Hematopoietic multipotent progenitor cell treated with erythropoietin and hydrocortisone succinate and interleukin-3 and kit ligand, for 6 days (in vitro differentiated cells): ENCODE data around the gene AHDC1.
A peak's percentile ranks its signal among the peaks of the same experiment; 100 is the strongest.
"Not testable (repeated sequence)": the region's sequence is repeated elsewhere in the genome, so short reads cannot be mapped to it uniquely, and the experiment has no call there.

Experiments used
- DNase-seq: peaks from one replicate; pipeline ENCODE4 v3.0.0-alpha.2; 2015

AHDC1 gene

DNA sequence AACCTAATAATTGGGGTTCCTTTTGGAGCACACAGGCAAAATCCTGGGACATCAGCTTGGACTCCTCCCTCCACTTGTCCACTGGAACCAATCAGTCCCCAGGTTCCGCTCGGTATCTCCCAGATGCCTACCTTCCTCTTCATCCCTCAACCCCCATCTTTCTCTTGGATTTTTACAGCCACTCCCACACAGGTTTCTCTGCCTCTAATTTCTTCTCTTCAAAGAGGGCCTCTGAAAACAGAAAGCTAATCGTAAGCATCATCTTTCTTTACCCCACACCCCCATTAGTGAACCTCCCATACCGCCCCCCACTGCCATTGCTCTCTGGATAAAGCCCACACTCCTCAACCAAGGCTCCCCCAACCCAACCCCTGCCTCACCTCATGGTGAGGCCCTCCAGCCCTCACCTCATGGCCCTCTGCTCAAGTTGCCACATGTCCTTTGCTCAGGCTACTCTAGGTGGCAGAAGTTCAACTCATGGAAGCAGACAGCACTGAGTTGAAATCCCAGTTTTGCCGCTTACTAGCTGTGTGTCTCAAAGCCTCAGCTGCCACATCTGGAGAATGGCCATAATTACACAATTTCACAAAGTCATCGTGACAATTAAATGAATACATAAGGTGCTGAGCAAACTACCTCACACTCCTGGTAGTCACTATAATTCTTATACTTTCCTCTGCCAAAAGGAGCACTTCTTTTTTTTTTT is 95.8 kb downstream of the AHDC1 start:
- DNase-seq: peak; percentile 46

DNA sequence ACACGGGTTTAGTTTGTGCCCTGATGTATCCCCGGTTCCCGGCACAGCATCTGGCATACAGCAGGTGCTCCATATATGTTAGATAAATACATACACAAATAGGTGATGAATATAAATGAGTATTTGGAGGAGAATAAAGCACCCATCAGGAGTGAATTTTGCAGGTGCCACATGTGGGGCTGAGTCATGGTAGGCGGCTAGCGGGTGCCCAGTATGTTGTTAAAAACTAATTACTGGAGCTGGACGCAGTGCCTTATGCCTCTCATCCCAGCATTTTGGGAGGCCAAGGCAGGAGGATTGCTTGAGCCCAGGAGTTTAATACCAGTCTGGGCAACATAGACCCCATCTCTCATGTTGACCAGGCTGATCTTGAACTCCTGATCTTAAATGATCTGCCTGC is 97.2 kb downstream of the AHDC1 start:
- no peak for DNase-seq

DNA sequence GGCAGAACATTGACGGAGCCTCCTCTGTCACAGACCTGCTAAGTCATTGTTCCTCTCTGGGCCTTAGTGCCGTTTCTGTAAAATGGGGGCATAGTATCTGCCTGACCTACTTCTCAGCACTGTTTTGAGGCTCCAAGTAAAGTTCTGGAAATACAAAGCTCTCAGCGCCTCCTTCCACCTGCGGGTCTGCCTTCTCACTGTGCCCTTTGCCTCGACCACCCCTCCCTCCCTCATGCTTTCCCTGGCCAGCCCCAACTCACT is 98.6 kb downstream of the AHDC1 start:
- no peak for DNase-seq

DNA sequence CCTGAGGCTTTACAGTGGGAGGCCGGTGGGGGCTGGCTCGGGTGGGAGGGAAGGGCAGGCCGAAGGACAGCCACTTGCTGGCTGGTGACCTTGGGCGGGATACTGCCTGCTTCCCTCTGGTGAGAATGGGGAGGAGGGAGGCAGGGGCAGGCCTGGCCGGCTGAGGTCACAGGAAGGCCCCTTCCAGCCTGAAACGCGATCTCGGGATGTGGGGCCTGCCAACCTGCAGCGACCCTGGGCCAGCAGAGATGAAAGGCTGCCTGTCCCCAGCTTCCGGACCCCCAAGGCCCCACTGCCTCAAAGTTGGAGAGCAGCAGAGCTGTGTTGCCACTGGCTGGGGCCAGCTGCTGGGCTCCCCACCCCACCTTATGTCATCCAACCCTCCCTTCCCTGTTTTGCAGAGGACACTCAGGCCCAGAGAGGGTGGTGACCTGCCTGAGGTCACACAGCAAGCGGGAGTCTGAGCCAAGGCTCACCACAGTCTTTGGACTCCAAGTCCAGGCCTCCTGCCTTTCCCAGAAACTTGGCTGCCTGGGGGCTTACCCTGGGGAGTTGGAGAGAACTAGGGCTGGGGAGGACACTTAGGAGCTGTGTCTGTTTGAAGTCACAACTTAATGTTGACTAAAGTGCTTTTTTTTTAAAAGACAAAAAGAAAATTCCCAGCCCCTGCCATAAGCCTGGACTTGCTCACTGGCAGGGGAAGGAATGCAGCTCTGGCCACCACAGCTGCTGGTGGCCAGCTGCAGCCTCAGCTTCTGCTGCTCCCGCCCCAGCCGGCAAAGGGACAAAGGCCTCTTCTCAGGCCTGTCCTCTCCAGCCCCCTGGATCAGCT is 99.1 kb downstream of the AHDC1 start:
- DNase-seq: no peak

DNA sequence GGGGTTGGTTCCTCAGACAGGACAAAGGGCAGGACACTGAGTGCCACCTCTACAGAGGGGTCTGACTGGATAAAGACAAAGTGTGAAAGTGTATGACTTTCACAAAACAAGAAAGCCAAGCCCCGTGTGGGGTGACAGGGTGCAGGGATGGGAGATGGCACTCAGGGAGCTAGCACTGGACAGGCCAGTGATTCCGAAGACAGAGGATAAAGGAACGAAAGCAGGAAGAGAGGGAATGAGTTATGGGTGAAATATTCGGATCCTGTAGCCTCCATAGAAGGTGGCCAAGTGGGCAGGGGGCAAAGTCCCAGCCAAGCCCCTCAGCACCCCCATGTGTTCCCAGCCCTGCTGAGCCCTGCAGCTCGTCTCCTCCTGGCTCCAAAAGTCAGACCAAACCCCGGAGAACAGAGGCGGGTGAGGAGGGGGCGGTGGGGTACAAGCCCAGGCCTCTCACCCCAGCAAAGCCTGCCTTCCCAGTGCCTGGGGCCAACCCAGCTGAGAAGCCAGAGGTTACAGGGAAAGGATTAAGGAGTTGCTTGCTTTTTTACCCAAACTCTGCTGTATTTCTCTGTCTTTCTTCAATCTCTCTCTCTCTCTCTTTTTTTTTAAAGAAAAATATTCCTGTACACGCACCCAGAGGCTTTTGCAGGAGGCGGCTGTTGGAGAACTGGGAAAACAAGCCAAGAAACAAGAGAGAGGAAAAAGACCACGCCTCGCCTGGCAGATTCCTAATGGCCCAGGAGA is 99.9 kb downstream of the AHDC1 start:
- DNase-seq: no peak

DNA sequence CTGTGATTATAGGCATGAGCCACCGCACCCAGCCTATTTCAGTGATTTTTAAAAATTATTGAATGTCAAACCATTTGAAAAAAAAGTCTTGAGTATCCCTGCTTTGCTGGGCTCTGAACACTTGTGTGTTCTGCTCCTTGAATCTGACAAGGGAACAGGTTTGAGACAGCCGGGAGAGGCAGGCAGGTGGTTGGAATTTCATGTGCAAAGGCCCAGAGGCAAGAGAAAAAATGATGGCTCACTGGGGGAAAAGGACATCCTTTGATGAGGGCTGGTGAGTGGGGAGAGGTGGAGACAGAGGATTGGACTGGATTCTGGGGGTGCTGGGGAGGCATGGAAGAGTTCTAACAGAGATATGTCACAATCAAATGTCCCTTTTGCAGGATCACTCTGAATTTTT is 100.9 kb downstream of the AHDC1 start:
- DNase-seq: no peak

DNA sequence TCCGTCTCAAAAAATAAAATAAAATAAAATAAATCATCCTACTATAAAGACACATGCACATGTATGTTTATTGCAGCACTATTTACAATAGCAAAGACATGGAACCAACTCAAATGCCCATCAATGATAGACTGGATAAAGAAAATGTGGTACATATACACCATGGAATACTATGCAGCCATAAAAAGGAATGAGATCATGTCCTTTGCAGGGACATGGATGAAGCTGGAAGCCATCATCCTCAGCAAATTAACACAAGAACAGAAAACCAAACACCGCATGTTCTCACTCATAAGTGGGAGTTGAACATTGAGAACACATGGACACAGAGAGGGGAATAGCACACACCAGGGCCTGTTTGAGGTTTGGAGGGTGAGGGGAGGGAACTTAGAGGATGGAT is 102.8 kb downstream of the AHDC1 start:
- not testable (repeated sequence) for DNase-seq

DNA sequence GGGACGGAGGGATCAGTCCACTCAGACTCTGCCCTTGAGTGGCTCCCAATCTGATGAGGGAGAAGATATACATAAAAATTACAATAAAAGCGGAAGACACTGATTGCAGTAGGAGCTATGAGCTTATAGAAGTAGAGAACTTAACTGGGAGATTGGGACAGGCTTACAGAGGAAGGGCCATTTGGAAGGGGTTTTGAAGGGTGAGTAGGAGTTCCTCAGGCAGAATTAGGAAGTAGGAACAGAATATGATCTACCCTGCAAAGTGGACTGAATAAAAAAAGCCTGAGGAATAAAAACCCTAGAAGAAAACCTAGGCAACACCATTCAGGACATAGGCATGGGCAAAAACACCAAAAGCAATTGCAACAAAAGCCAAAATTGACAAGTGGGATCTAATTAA is 104.8 kb downstream of the AHDC1 start:
- no peak for DNase-seq

DNA sequence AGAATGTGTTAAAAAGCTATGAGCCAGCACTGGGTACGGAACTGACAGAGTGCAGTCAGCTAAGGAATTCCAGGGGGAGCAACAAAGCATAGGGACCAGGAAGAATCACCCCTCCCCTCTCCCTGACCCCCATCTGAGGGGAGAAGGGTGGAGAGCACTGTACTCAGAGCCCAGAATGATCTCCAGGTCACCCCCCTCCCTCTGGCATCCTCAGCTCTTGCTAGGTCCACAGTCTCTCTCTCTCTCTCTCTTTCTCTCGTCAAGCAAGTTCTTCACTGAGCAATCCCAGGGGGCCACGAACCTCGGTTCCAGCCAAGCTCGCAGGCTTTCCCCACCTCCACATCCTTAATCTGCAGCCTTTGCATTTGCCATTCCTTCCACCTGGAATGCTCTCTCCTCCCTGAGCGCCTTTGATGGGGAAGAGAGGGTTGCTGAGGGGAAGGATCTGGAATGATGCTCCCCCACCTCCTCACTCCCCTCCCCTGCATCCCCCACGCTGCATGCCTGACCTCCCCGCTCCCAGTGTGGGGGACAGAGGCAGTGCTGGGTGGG is 107.3 kb downstream of the AHDC1 start:
- DNase-seq: no peak

DNA sequence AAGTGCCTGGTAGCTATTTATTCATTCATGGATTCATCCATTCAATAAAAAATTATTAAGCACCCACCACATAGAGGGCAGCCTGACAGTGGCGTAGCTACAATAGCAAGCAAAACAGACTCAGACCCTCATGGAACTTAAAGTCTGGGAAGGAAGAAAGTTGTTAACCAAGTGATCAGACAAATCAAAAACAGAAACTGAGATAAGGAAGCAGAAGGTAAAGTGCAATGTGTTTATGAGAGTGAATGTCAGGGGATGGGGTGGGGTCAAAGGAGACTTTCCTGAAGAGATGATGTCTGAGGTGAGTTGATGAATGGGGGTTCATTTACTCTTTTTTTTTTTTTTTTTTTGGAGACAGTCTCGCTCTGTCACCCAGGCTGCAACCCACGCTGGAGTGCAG is 111.1 kb downstream of the AHDC1 start:
- DNase-seq: no peak

DNA sequence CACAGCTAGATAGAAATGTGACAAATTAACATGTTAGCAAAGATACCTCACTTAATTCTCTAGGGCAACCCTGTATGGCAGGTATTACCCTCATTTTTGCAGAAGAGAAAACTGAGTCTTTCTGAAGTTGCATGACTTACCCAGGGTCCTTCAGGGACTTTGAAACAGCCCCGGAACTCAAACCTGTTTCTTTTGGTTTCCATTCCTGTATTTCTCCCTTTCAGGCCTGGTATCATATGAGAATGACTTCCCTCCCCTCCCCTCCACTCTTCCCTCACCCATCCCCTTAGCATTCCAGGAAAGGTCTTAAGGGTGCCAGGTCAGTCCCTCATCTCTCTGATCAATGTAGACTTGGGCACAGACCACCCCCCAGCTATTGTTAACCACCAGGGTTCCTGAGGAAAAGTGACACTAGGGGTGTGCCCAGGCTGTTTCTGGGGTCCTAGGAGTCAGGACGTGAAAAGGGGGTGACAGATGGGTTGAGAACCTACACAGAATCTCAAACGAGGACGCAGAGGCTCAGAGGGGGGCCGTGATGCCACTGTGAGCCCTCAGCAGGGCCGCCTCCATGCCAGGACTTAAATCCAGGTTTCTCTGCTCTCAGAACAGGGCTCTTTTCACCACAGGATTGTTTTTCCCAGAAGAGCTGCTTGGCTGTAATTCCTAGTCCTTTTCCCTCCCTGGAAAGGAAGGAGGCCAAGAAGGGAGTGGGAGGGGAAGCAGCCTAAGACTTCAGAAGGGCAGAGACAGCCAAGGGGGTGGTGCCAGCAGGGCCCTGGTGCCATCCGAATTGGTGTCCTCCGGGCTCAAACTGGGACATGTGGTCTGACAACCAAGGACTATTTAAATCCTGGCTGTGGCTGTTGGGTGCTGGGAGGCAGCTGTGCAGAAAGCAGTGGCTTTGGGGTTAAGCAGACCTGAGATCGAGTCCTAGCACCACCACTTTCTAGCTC is 111.9 kb downstream of the AHDC1 start:
- no peak for DNase-seq

DNA sequence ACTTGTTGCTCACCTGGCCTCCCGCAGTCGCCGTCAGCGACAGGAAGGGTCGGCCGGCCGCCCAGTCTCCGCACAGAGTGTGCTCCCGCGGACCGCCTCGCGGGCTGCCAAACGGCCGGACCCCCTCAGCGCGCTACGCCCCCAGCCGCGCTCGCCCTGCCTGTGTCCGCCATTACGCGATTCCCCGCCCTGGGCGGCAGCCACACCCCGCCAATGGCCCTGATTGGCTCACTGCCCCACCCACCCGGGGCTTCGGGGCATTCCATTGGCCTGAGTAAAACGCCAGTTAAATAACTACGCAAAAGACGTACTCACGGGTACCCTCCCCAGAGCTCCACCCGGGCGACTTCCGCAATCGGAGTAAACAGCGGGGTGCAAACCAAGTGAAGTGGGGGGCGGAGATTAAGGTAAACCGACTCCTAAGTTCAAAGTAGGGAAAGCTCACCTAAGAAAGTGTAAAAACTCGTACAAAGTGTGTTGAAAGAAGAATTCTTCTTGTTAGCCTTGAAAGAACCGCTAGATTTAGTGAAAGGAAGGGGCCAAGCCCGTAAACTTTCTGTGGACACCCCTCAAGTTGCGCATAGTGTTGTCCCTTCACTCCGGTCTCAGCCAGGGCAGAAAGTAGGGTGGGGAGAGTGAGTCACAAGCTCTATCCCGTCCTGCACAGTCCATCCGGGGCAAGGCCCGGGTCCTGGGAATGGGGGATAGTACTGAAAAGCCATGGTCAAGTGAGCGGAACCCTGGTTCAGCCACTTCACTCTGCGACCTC is 113.8 kb downstream of the AHDC1 start, which contains the start of gene WASF2:
Gene WASF2 (minus strand): TSS at position 195 of the 769 bp plus-strand sequence. CDS start 61,277 bp downstream, outside the sequence.
- peak; percentile 99 for DNase-seq

DNA sequence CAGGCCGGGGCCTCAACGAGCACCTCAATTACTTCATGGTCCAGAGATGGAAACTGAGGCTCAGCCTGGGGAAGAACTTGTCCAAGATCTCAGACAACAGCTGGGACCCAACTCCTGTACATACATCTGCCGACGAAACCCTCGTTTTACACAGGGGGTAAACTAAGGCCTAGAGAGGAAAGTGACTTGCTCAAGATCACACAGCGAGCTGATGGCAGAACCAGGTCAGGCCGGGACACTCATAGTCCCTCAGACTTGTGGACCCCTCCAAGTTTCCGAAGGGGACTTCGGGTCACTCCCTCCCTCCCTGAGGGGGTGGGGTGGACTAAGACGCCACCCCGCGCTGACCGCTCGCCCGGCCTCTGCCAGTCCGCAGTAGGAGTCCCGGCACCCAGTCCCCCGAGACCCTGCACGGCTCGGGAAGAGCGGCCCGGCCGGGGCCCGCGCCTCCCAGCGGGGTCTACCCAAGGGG is 114.4 kb downstream of the AHDC1 start:
- DNase-seq: peak; percentile 48

DNA sequence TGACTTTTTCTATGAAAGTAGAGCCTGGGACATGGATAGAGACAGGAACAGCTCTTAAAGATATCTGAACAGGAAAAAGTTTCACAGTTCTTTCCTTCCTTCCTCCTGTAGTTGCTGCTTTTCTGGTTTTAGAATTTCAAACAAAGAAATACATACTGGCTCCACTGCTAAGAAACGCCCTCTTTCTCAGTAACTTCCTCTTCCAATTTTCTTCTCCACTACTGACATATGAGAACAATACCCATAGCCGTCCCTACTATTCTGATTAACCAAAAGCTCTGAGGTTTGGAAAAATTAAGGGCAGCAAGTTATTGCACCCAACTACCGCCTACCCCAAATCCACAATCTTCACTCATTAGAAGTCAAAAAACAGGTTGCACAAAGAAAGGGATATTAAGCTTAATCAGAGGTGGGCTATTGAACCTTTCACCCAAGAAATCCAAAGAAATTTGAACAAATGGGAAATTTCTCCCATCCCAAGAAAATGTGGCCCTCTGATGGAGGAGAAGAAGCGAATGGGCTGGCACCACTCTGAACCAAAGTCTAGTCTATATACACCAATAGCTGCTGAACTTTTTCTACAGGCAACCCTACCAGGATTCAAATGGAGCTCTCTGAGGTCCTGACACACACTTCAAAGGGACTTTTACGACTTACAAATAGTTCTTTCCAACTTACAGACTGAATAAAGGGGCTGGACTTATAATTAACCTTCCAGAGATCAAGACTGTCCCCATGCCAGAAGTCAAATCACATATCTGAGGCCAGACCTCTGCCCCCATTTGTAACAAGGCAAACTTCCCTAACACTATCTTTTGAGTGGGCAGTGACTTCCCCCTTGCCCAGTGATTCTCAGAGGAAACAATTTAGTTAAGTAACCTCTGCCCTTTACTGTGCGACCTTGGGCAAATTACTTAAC is 115.7 kb downstream of the AHDC1 start:
- DNase-seq: peak; percentile 70

DNA sequence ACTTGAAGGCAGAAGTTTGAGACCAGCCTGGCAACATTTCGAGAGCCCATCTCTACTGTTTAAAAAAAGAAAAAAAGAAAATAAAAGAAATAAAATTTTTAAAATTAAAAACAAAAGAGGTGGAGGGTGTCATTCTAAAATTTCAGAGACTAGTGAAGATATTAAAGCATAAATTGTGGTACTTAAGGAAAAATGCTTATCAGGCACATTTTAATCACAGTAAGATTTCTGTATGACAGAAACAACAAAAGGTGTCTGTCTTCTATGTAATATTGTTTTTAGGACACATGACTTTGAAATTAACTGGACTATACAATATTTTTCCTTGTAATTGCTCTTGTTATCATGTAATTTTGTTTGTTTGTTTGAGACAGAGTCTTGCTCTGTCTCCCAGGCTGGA is 118.6 kb downstream of the AHDC1 start:
- no peak for DNase-seq
